Fibroblast of villous mesenchyme (primary cell): ENCODE results near the gene AGR3. TPM values are rescaled to one million over a fixed set of nuclear protein-coding genes. Genes with fewer than 3 reads are reported as not detected.
A peak's percentile ranks its signal among the peaks of the same experiment; 100 is the strongest.

Source experiments
- DNase-seq: peaks from one replicate; pipeline ENCODE4 v3.0.0-alpha.2; 2010; ENCODE audit warnings: low read depth
- H3K4me3 ChIP-seq: 2 replicates; pipeline ENCODE4 v1.5.1; 2011; ENCODE audit warnings: low read depth, mild to moderate bottlenecking, low read length
- total RNA-seq: library from RNA; depleted of rRNA; stranded (reverse); fragments of >200 nt; gene quantifications from 2 replicates; pipeline ENCODE4 v1.2.3, GENCODE V29; 2012
- TF ChIP-seq, protein P1 (sequence below): IDR thresholded peaks from 2 replicates; pipeline ENCODE4 v1.5.1; 2012; ENCODE audit warnings: low read depth, mild to moderate bottlenecking, low read length; ENCODE audit not compliant: insufficient read depth

The AGR3 gene
- not detected in 2 replicates for total RNA-seq

DNA sequence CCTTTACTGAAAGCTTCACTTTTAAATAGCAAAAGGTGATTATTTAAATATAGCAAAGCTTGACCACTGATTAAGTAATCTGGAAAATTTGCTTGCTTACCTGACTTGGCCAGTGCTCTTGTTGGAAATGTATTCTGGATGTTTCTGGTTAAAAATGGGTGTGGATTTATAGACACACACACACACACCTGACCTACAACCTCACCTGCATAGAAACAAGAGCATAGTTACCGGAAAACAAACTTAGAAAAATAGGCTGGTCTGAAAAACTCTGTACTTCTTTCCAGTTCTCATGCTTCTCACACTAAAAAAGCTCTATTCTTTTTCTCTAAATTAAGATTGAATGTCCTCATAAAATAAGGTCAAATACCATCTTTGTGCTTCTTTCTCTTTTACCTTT lies at the start of gene AGR3:
Gene AGR3 (minus strand): TSS at position 140 of the 400 bp plus-strand sequence. CDS start 3,365 bp downstream, outside the sequence.
- no peak for DNase-seq
- TF ChIP-seq, protein P1, sequence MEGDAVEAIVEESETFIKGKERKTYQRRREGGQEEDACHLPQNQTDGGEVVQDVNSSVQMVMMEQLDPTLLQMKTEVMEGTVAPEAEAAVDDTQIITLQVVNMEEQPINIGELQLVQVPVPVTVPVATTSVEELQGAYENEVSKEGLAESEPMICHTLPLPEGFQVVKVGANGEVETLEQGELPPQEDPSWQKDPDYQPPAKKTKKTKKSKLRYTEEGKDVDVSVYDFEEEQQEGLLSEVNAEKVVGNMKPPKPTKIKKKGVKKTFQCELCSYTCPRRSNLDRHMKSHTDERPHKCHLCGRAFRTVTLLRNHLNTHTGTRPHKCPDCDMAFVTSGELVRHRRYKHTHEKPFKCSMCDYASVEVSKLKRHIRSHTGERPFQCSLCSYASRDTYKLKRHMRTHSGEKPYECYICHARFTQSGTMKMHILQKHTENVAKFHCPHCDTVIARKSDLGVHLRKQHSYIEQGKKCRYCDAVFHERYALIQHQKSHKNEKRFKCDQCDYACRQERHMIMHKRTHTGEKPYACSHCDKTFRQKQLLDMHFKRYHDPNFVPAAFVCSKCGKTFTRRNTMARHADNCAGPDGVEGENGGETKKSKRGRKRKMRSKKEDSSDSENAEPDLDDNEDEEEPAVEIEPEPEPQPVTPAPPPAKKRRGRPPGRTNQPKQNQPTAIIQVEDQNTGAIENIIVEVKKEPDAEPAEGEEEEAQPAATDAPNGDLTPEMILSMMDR: no peak
- no peak within 1 kb of the TSS for H3K4me3 ChIP-seq

DNA sequence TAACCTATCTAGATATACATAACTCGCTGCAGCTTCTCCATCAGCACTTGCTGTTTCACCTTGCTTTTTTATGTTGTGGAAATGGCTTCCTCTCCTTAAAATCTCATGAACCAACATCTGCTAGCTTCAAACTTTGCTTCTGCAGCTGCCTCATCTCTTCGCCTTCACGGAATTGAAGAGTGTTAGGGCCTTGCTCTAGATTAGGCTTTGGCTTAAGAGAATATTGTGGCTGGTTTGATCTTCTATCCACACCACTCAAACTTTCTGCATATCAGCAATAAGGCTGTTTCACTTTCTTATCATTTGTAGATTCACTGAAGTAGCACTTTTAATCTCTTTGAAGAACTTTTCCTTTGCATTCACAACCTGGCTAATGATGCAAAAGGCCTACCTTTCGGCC lies 49.2 kb upstream of the AGR3 start:
- TF ChIP-seq, protein P1: no peak
- no peak overlapping the region for H3K4me3 ChIP-seq

DNA sequence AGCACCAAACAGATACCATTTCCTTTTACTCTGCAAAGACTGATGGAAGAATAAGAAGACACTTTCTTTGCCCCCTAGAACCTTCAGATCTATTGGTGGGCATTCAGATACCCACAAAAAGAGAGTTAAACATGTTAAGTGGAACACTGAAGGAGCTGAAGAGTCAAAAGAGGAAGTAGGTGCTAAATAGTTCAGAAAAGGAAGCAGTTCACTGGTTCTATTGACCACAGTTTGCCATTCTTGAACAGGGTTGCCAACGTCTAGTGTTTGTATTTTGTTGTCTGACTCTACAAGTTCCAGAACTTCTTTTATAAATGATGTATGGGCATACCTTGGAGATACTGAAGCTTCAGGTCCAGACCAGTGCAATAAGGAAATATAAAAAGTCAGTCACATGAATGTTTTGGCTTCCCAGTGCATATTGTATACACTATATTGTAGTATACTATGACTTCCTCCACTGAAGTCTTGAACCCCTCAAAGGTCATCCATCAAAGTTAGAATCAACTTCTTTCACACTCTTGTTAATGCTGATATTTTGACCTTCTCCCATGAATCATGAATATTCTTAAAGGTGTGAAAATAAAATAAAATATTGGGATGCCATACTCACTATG lies 47.5 kb upstream of the AGR3 start:
- DNase-seq: no peak
- TF ChIP-seq, protein P1: no peak
- no peak overlapping the region for H3K4me3 ChIP-seq

More for the DNA sequence above, 49.2 kb upstream of the AGR3 start:
- no peak for DNase-seq

DNA sequence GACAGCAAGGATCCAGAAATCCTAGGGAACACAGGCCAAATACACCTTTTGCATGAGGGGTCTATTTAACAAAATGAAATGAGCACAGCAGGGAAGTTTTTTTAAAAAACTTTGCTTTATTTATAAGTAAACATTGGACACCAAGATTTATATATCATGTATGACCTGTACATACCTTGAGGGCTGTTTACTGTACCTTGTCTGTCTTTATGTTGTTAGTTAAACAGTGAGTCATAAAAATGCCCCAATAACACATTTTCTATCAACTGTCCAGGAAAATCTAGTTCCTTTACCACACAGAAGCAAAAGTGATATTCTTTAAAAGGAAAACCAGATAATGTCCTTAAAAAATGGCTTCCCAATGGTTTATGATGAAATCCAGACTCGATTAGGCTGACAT lies 45.1 kb upstream of the AGR3 start:
- DNase-seq: no peak
- TF ChIP-seq, protein P1: no peak
- H3K4me3 ChIP-seq: no peak overlapping the region

DNA sequence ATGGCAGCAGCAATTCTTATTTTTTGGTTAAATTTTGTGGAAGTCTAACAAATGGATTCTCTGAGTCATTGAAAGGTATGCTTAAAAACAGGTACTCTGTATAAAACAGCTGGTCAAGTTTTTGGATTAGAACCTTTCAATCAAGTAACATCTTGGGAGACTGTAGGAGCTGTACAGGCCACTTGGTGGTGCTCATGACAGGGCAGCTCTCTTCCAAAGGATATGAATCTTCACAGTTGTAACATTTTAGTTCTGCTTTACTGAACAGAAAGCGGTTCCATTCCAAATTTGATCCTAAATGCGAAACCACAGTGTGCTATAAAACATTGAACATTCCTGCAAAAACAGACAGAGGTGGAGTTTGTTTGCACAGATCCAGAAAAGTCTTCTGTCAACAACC lies 44.5 kb upstream of the AGR3 start:
- no peak overlapping the region for H3K4me3 ChIP-seq
- TF ChIP-seq, protein P1: peak; percentile 81
- DNase-seq: peak; percentile 51

DNA sequence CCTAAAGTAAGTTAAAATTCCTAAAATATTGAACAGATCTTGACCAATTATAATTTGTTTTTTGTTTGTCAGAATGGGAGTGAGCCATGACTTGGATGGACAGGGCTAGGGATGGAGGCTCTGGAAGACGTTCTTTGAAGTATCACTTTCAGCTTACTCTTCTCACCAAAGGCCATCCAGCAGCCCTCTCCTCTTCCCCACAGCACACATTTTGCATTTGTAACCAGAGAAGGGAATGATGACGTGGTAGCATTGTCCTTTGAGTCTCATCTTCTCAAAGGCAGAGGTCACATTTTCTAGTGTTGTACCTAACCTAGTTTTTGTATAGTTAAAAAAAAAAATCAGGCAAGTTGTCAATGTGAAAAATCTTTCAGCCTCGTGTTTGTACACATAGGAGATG lies 43.8 kb upstream of the AGR3 start:
- TF ChIP-seq, protein P1: no peak
- H3K4me3 ChIP-seq: no peak overlapping the region
- DNase-seq: no peak

DNA sequence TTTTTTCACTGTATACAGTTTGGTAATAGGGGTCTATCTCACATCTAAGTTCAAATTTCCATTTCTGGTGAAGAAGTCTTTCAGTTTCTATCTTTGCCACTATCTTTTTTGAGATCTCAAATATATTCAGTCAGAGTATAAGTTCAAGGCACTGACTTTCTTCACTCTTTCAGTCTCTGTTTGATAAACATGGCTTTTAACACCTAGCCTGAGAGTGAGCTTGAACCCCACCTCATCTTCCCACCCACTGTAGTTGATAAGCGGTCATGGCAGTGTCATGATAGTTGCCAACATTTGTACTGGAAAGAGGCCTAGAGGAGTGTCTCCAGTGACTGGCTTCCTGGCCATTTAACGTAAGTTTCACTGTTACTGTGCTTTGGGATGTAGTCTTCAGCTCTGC lies 41.2 kb upstream of the AGR3 start:
- H3K4me3 ChIP-seq: no peak overlapping the region
- no peak for DNase-seq
- TF ChIP-seq, protein P1: no peak
